ENCODE data around the gene EYA2. TPM values are rescaled to one million over a fixed set of nuclear protein-coding genes. Genes with fewer than 3 reads are reported as not detected.

Gene EYA2
- total and polyA plus RNA-seq, 2 donors (not counting 3 experiments of a cell fraction or from before 2014, with no cell fraction given) = not detected

GRCh38 chr20:47127999-47128398 is 233.4 kb downstream of the EYA2 start:
- Histone ChIP-seq H3K4me2 (ENCODE audit: insufficient read depth, low read length) (no peak overlapping the region), H3K27me3 (ENCODE audit: control insufficient read depth in 2 of 2, insufficient read depth in 2 of 2, low read length in 2 of 2) (no peaks in the 10 kb centered on the region), H3K9me1 (replicated peaks; ENCODE audit: control insufficient read depth, extremely low read depth, insufficient read depth, low read length) (no peaks in the 10 kb centered on the region), H4K20me1 (replicated peaks; ENCODE audit: control insufficient read depth, extremely low read depth, insufficient read depth, low read length) (no peaks in the 10 kb centered on the region), H3K4me1 (ENCODE audit: control insufficient read depth, extremely low read depth, insufficient read depth, low read length) (no peaks in the 10 kb centered on the region), H3K36me3 (ENCODE audit: control insufficient read depth in 2 of 2, extremely low read depth in 1 of 2, insufficient read depth in 2 of 2, low read length in 2 of 2) (no peaks in the 10 kb centered on the region), H3K27ac (ENCODE audit: insufficient read depth, low read depth, low read length) (no peak overlapping the region), H3K9ac (replicated peaks; ENCODE audit: extremely low read depth, insufficient read depth, low read length) (no peak overlapping the region), H3K4me3 (replicated peaks in 1 of 3; ENCODE audit: insufficient read depth in 1 of 3, low read depth in 1 of 3, low read length in 3 of 3) (no peak overlapping the region), H3K9me3 (replicated peaks; ENCODE audit: control insufficient read depth, insufficient read depth, low read length) (no peaks in the 10 kb centered on the region), H3K79me2 (ENCODE audit: control insufficient read depth, insufficient read depth, low read length) (no peaks in the 10 kb centered on the region), H2AFZ (ENCODE audit: low read depth, low read length) (no peak overlapping the region)
- DNase-seq (ENCODE audit: low read depth, low spot score) = no peak
- CTCF ChIA-PET = no interaction called here
- intact Hi-C loops (cut with micrococcal nuclease) = no loop called here
- POLR2A ChIA-PET = no interaction called here
- no peak for FAIRE-seq
- TF ChIP-seq, protein P1, sequence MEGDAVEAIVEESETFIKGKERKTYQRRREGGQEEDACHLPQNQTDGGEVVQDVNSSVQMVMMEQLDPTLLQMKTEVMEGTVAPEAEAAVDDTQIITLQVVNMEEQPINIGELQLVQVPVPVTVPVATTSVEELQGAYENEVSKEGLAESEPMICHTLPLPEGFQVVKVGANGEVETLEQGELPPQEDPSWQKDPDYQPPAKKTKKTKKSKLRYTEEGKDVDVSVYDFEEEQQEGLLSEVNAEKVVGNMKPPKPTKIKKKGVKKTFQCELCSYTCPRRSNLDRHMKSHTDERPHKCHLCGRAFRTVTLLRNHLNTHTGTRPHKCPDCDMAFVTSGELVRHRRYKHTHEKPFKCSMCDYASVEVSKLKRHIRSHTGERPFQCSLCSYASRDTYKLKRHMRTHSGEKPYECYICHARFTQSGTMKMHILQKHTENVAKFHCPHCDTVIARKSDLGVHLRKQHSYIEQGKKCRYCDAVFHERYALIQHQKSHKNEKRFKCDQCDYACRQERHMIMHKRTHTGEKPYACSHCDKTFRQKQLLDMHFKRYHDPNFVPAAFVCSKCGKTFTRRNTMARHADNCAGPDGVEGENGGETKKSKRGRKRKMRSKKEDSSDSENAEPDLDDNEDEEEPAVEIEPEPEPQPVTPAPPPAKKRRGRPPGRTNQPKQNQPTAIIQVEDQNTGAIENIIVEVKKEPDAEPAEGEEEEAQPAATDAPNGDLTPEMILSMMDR (IDR thresholded peaks at IDR 0.05; ENCODE audit: extremely low read depth in 1 of 2, insufficient read depth in 1 of 2, low read depth in 1 of 2, low read length in 2 of 2) = no peak
- TF ChIP-seq JUN (IDR thresholded peaks at IDR 0.05; ENCODE audit: borderline replicate concordance, insufficient read depth, insufficient read length, low read depth) = no peak
- TF ChIP-seq FOS (IDR thresholded peaks at IDR 0.05; ENCODE audit: borderline replicate concordance, insufficient read depth, low read length) = no peak
- no peak for TF ChIP-seq POLR2AphosphoS5 (IDR thresholded peaks at IDR 0.05; ENCODE audit: insufficient read depth, low read depth, low read length)
- no peak for TF ChIP-seq MYC (IDR thresholded peaks at IDR 0.05; ENCODE audit: low read depth, low read length)
- no peak for TF ChIP-seq MAX (IDR thresholded peaks at IDR 0.05; ENCODE audit: insufficient read depth, insufficient read length)
- TF ChIP-seq POLR2A (IDR thresholded peaks at IDR 0.05; ENCODE audit: low read depth, low read length) = no peak
- TF ChIP-seq EZH2 (IDR thresholded peaks at IDR 0.05; ENCODE audit: borderline replicate concordance, low read depth, low read length, severe bottlenecking) = no peak
- BruUV-seq (replicated peaks) = no TSS peak
- dilution Hi-C loops (cut with MboI; ENCODE audit: extremely low pct_ligation_motif_present, low sequenced_read_pairs) = no loop called here

All from endothelial cell of umbilical vein (primary cell).